Sigmoid colon (tissue), 7 donors: ENCODE results near the gene WNT16. TPM values are rescaled to one million over a fixed set of nuclear protein-coding genes. Genes with fewer than 3 reads are reported as not detected.

ENCODE experiments used
- DNase-seq: peaks from one replicate; pipeline ENCODE4 v3.0.0-alpha.2; 2019
- H3K27ac ChIP-seq, 4 donors: fragments of 200-600 bp; sonication (generic); one replicate each; pipeline ENCODE4 v1.5.1; 2016 to 2019; ENCODE audit warnings: mild to moderate bottlenecking in 1 of 4
- H3K27me3 ChIP-seq, 3 donors: fragments of 200-600 bp; sonication (generic); one replicate each; pipeline ENCODE4 v1.5.1; 2019; ENCODE audit warnings: mild to moderate bottlenecking in 1 of 3
- H3K36me3 ChIP-seq, 4 donors: fragments of 200-600 bp; sonication (generic); one replicate each; pipeline ENCODE4 v1.5.1; 2016 to 2019
- H3K4me1 ChIP-seq, 4 donors: fragments of 200-600 bp; sonication (generic); one replicate each; pipeline ENCODE4 v1.5.1; 2017 to 2019
- H3K4me3 ChIP-seq, 4 donors: fragments of 200-600 bp; sonication (generic); one replicate each; pipeline ENCODE4 v1.5.1; 2017 to 2019; ENCODE audit warnings: mild to moderate bottlenecking in 2 of 4, moderate library complexity in 1 of 4
- H3K9me3 ChIP-seq, 4 donors: fragments of 200-600 bp in 3 of 4; sonication (generic) in 3 of 4; one replicate each; pipeline versions ENCODE4 v1.5.1 to v1.6.1; 2013 to 2019
- EP300 ChIP-seq, 4 donors: sonication (generic); formaldehyde crosslinking; IDR thresholded peaks; one replicate each; pipeline ENCODE4 v1.6.1; 2017; ENCODE audit warnings: antibody characterized with exemption in 4 of 4
- POLR2A ChIP-seq, 2 donors: fragments of 450-650 bp; IDR thresholded peaks; one replicate each; pipeline ENCODE4 v1.6.1; 2016; ENCODE audit warnings: antibody characterized with exemption in 2 of 2, mild to moderate bottlenecking in 2 of 2, moderate library complexity in 2 of 2
- POLR2AphosphoS5 ChIP-seq, 4 donors: sonication (generic); formaldehyde crosslinking; IDR thresholded peaks; one replicate each; pipeline ENCODE4 v1.6.1; 2017; ENCODE audit warnings: antibody characterized with exemption in 4 of 4
- WGBS, 2 donors: extraction: QIAGEN DNeasy Blood & Tissue Kit; methylation state at CpG; one replicate each; pipeline ENCODE4 v1.1.7; 2013; 5-methylcytosine and 5-hydroxymethylcytosine counted together
- intact Hi-C: fragments of 100-400 bp; cut with DNase I; formaldehyde crosslinking; loops from one replicate; pipeline ENCODE4 v1.15.1; 2023
- polyA plus RNA-seq, 3 donors: library from polyadenylated mRNA; stranded (reverse); fragments of 200-250 nt; gene quantifications; one replicate each; pipeline ENCODE4 v1.2.3, GENCODE V29; 2013
- total RNA-seq, 4 donors: library from RNA; depleted of rRNA; stranded (reverse); fragments of >200 nt; gene quantifications; one replicate each; pipeline ENCODE4 v1.1.0, GENCODE V29; 2016
- TF ChIP-seq, protein P1 (sequence below), 4 experiments: fragments of 450-650 bp in 3 of 4; fragments of 200-600 bp in 1 of 4; IDR thresholded peaks; one replicate each; pipeline ENCODE4 v1.5.1; 2016 to 2019; ENCODE audit warnings: antibody characterized with exemption in 4 of 4, mild to moderate bottlenecking in 3 of 4, moderate library complexity in 2 of 4
- donor health status: healthy with polysubstance abuse.
- donor health status: Bipolar disorder and iron deficiency.
- donor health status: healthy.

Gene WNT16
- total and polyA plus RNA-seq, 7 donors, result 0.38 to 1.4 (median 0.58) TPM; not detected in 1

DNA sequence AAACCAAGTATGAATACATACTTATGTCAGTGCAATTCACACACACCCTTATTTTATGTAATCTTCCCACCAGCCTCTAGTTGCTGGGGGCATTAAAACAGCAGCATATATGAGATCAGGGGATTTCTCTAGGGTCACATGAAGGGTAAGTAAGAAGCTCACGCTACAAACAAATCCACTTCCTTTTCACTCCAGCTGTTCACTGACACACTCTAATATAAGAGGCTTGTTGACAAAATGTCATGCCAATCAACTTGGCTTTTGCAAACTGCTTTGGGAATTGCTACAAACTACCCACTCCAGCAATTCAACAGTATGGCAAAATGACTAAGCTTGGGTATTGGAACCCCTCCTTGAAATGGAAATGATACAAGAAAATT, 57.0 kb downstream of the WNT16 start:
- Histone ChIP-seq H3K4me3 (no peak overlapping the region), H3K9me3 (no peaks in the 10 kb centered on the region), H3K4me1 (peaks cover 0 to 51% (median 25%) of the 10 kb centered on the region in 4 donors), H3K36me3 (no peaks in the 10 kb centered on the region), H3K27me3 (no peaks in the 10 kb centered on the region), H3K27ac (no peak overlapping the region)
- DNase-seq, result no peak
- intact Hi-C loops, result no loop called here
- WGBS, 2 donors, result 0 to 18% methylated on average over 1 of the region's 1 CpG
- TF ChIP-seq, protein P1, sequence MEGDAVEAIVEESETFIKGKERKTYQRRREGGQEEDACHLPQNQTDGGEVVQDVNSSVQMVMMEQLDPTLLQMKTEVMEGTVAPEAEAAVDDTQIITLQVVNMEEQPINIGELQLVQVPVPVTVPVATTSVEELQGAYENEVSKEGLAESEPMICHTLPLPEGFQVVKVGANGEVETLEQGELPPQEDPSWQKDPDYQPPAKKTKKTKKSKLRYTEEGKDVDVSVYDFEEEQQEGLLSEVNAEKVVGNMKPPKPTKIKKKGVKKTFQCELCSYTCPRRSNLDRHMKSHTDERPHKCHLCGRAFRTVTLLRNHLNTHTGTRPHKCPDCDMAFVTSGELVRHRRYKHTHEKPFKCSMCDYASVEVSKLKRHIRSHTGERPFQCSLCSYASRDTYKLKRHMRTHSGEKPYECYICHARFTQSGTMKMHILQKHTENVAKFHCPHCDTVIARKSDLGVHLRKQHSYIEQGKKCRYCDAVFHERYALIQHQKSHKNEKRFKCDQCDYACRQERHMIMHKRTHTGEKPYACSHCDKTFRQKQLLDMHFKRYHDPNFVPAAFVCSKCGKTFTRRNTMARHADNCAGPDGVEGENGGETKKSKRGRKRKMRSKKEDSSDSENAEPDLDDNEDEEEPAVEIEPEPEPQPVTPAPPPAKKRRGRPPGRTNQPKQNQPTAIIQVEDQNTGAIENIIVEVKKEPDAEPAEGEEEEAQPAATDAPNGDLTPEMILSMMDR (IDR thresholded peaks at IDR 0.05), result no peak
- no peak for TF ChIP-seq POLR2AphosphoS5 (IDR thresholded peaks at IDR 0.05)
- no peak for TF ChIP-seq POLR2A (IDR thresholded peaks at IDR 0.05)
- no peak for TF ChIP-seq EP300 (IDR thresholded peaks at IDR 0.05)

DNA sequence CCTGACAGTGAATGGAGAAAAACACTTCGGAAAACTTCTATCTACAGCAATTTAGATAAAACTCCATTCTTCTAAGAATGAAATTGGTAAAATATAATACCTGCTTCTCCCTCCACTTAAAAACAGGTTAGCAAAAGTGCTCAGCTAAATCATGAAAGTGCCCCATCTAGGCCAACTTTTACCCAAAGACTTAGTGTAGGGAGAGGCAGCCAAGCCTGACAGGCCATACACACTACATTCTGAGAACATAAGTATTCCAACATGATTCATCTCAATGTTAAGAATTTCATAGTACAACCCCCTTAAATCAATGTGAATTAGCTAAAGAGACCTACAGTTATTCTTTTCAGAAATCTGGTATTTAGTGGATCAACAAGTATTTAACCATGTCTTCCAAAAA, 60.1 kb downstream of the WNT16 start:
- 93 to 97% methylated on average over 1 of the region's 1 CpG for WGBS, 2 donors
- TF ChIP-seq, protein P1 (IDR thresholded peaks at IDR 0.05), result no peak
- no peak for TF ChIP-seq POLR2A (IDR thresholded peaks at IDR 0.05)
- no peak for TF ChIP-seq EP300 (IDR thresholded peaks at IDR 0.05)
- no peak for TF ChIP-seq POLR2AphosphoS5 (IDR thresholded peaks at IDR 0.05)
- intact Hi-C loops, result no loop called here

DNA sequence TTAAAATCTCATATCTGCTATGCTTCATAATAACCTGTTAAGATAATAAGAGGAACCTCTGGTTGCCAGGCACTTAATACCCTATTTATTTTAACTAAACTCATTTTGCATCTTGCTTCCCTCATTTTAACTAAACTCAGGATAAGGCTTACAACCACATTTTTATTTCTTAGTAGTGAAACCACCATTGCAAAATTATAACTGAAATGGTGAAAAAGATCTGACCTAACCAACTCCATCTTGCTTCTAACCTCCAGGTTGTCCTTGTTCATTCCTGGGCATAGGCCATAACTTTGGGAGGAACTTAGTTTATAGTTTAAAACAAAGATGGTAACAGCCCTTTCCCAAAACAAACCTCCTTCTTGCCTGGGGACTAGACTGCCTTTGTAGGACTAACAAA, 61.3 kb downstream of the WNT16 start:
- no peaks in the 10 kb centered on the region for H3K27me3 ChIP-seq
- H3K9me3 ChIP-seq, result no peaks in the 10 kb centered on the region
- no peaks in the 10 kb centered on the region for H3K36me3 ChIP-seq
- H3K27ac ChIP-seq, result no peak overlapping the region
- H3K4me3 ChIP-seq, result no peak overlapping the region
- no peak for DNase-seq
- intact Hi-C loops, result loop anchor here (10.0 kb wide), 1 partner anchor 155 kb away; no protein-coding TSS in a partner anchor
- TF ChIP-seq POLR2A (IDR thresholded peaks at IDR 0.05), result no peak
- TF ChIP-seq POLR2AphosphoS5 (IDR thresholded peaks at IDR 0.05), result no peak
- TF ChIP-seq EP300 (IDR thresholded peaks at IDR 0.05), result no peak
- TF ChIP-seq, protein P1 (IDR thresholded peaks at IDR 0.05), result no peak
- H3K4me1 ChIP-seq, result peaks cover 0 to 43% (median 24%) of the 10 kb centered on the region in 4 donors

More for the DNA sequence above, 60.1 kb downstream of the WNT16 start:
- no peak for DNase-seq
- Histone ChIP-seq H3K4me1 (peaks cover 0 to 43% (median 21%) of the 10 kb centered on the region in 4 donors), H3K9me3 (no peaks in the 10 kb centered on the region), H3K27ac (no peak overlapping the region), H3K36me3 (no peaks in the 10 kb centered on the region), H3K4me3 (no peak overlapping the region), H3K27me3 (no peaks in the 10 kb centered on the region)

DNA sequence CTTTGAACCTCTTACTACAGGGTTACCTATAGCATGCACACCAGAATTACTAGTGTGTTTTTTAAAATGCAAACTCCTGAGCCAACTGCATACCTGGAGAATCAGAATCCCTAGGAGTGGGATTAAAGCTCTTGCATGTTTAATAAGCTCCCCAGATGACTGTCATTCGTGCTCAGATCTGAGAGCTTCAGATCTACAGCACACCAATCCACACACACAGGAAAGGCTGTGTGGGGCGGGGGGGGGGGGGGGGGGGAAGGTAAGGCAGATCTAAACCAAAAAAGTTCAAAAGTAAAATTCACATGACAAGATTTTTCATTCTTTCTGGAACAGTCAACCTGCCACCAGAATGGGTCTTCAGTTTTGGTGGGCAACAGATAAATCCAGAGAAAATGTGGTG, 61.8 kb downstream of the WNT16 start:
- WGBS, 2 donors, result 56 to 70% methylated on average over 2 of the region's 2 CpGs
- no peak overlapping the region for H3K27ac ChIP-seq
- H3K4me1 ChIP-seq, result peaks cover 0 to 41% (median 25%) of the 10 kb centered on the region in 4 donors
- TF ChIP-seq, protein P1 (IDR thresholded peaks at IDR 0.05), result no peak
- TF ChIP-seq EP300 (IDR thresholded peaks at IDR 0.05) (no peak), POLR2A (IDR thresholded peaks at IDR 0.05) (no peak), POLR2AphosphoS5 (IDR thresholded peaks at IDR 0.05) (no peak)
- no peaks in the 10 kb centered on the region for H3K36me3 ChIP-seq
- H3K9me3 ChIP-seq, result no peaks in the 10 kb centered on the region
- DNase-seq, result no peak
- intact Hi-C loops, result loop anchor here (10.0 kb wide), 1 partner anchor 154 kb away; no protein-coding TSS in a partner anchor
- no peaks in the 10 kb centered on the region for H3K27me3 ChIP-seq
- no peak overlapping the region for H3K4me3 ChIP-seq

Other genes with a start within 250 kb of the WNT16 start
- gene FAM3C, start 67.3 kb downstream of the WNT16 start, total RNA-seq, result 10 to 100 TPM; 32.1 to 58.9 (median 49.2) TPM
- gene FAM3C, start 67.3 kb downstream of the WNT16 start, polyA plus RNA-seq, result 10 to 100 TPM in 2 of 3 donors, 1 to 10 TPM in 1; 9.0 to 35.2 (median 15.6) TPM